Epithelial cell of prostate (primary cell): Measurements from ENCODE around the gene CHRNB1.
"Not testable (repeated sequence)": the region's sequence is repeated elsewhere in the genome, so short reads cannot be mapped to it uniquely, and the experiment has no call there.

Source experiments
- DNase-seq: peaks from one replicate; pipeline ENCODE4 v3.0.0-alpha.2; 2011; ENCODE audit warnings: low read depth, low spot score
- H3K27ac ChIP-seq: fragments of 450-650 bp; 2 replicates; pipeline ENCODE4 v1.5.1; 2017; ENCODE audit warnings: mild to moderate bottlenecking

The CHRNB1 gene

GRCh38 chr17:7464081-7464480 lies 19.2 kb downstream of the CHRNB1 start:
- DNase-seq: no peak
- peak overlapping the region; percentile 35 for H3K27ac ChIP-seq

- no peak overlapping the region for H3K27ac ChIP-seq
- DNase-seq: no peak
Measured at GRCh38 chr17:7465597-7466275, 20.9 kb downstream of the CHRNB1 start.

GRCh38 chr17:7466318-7466638 lies 21.4 kb downstream of the CHRNB1 start:
- no peak for DNase-seq
- no peak overlapping the region for H3K27ac ChIP-seq

GRCh38 chr17:7466639-7467341 lies 21.9 kb downstream of the CHRNB1 start:
- DNase-seq: no peak

GRCh38 chr17:7467498-7467897 lies 22.6 kb downstream of the CHRNB1 start:
- no peak overlapping the region for H3K27ac ChIP-seq
- no peak for DNase-seq

More at GRCh38 chr17:7466639-7467341, 21.9 kb downstream of the CHRNB1 start:
- H3K27ac ChIP-seq: no peak overlapping the region

- no peak overlapping the region for H3K27ac ChIP-seq
- DNase-seq: no peak
Measured at GRCh38 chr17:7468290-7468689, 23.4 kb downstream of the CHRNB1 start.

GRCh38 chr17:7468804-7469389 lies 24.0 kb downstream of the CHRNB1 start:
- H3K27ac ChIP-seq: no peak overlapping the region
- no peak for DNase-seq

- H3K27ac ChIP-seq, DNase-seq: not testable (repeated sequence)
Measured at GRCh38 chr17:7469843-7470242, 25.0 kb downstream of the CHRNB1 start.

GRCh38 chr17:7470457-7470973 lies 25.7 kb downstream of the CHRNB1 start:
- not testable (repeated sequence) for H3K27ac ChIP-seq, DNase-seq

GRCh38 chr17:7471729-7472128 lies 26.9 kb downstream of the CHRNB1 start:
- H3K27ac ChIP-seq: no peak overlapping the region
- DNase-seq: no peak

GRCh38 chr17:7474767-7475166 lies 29.9 kb downstream of the CHRNB1 start:
- peak overlapping the region; percentile 95 for H3K27ac ChIP-seq
- not testable (repeated sequence) for DNase-seq

- H3K27ac ChIP-seq: peak overlapping the region; percentile 95
- DNase-seq: no peak
Measured at GRCh38 chr17:7475764-7476422, 31.0 kb downstream of the CHRNB1 start.

GRCh38 chr17:7476494-7476893 lies 31.6 kb downstream of the CHRNB1 start:
- peak; percentile 73 for DNase-seq
- peak overlapping the region; percentile 95 for H3K27ac ChIP-seq

- no peak for DNase-seq
- peak overlapping the region; percentile 95 for H3K27ac ChIP-seq
Measured at GRCh38 chr17:7476951-7477350, 32.1 kb downstream of the CHRNB1 start.

- peak overlapping the region; percentile 95 for H3K27ac ChIP-seq
- no peak for DNase-seq
Measured at GRCh38 chr17:7477392-7478275, 32.8 kb downstream of the CHRNB1 start.

- H3K27ac ChIP-seq: peak overlapping the region; percentile 95
- no peak for DNase-seq
Measured at GRCh38 chr17:7478276-7479212, 33.7 kb downstream of the CHRNB1 start.

- no peak for DNase-seq
- H3K27ac ChIP-seq: peak within 1 kb of the TSS; percentile 95
Measured at GRCh38 chr17:7479213-7480088, 34.6 kb downstream of the CHRNB1 start, which contains the start of gene ZBTB4. Gene ZBTB4, minus strand, starts transcription at chr17:7479631. Its CDS starts 12,830 bp downstream, at chr17:7466801.

- H3K27ac ChIP-seq: peak overlapping the region; percentile 95
- no peak for DNase-seq
Measured at GRCh38 chr17:7480089-7480384, 35.2 kb downstream of the CHRNB1 start.
